Testis (tissue), 3 donors: Measurements from ENCODE around the gene LPIN3. TPM values are rescaled to one million over a fixed set of nuclear protein-coding genes. Genes with fewer than 3 reads are reported as not detected.

Experiments used
- DNase-seq: peaks from one replicate; pipeline ENCODE4 v3.0.0-alpha.2; 2019
- H3K27ac ChIP-seq, 2 donors: fragments of 200-600 bp; sonication (generic); one replicate each; pipeline ENCODE4 v1.5.1; 2019
- H3K27me3 ChIP-seq: fragments of 200-600 bp; sonication (generic); one replicate; pipeline ENCODE4 v1.5.1; 2019
- H3K36me3 ChIP-seq: fragments of 200-600 bp; sonication (generic); one replicate; pipeline ENCODE4 v1.5.1; 2017; ENCODE audit warnings: low read depth; ENCODE audit errors: missing control alignments
- H3K4me1 ChIP-seq: fragments of 200-600 bp; sonication (generic); one replicate; pipeline ENCODE4 v1.5.1; 2019
- H3K4me3 ChIP-seq, 2 donors: fragments of 200-600 bp; sonication (generic); one replicate each; pipeline ENCODE4 v1.5.1; 2017 to 2019
- H3K9me3 ChIP-seq: fragments of 200-600 bp; sonication (generic); one replicate; pipeline ENCODE4 v1.5.1; 2017
- CTCF ChIP-seq, 3 experiments: fragments of 450-650 bp in 2 of 3; fragments of 200-600 bp in 1 of 3; sonication (generic) in 1 of 3; IDR thresholded peaks; one replicate each; pipeline ENCODE4 v1.5.1; 2016 to 2019; ENCODE audit warnings: antibody characterized with exemption in 3 of 3, mild to moderate bottlenecking in 2 of 3, moderate library complexity in 1 of 3
- POLR2A ChIP-seq: fragments of 450-650 bp; IDR thresholded peaks from one replicate; pipeline ENCODE4 v1.6.1; 2017; ENCODE audit warnings: antibody characterized with exemption, mild to moderate bottlenecking, moderate library complexity
- WGBS, 2 donors: methylation state at CpG; one replicate each; pipeline ENCODE4 v1.1.5; 2018; 5-methylcytosine and 5-hydroxymethylcytosine counted together
- intact Hi-C: fragments of 100-400 bp; cut with DNase I; formaldehyde crosslinking; loops from one replicate; pipeline ENCODE4 v1.15.1; 2023; ENCODE audit warnings: low total_unique reads
- polyA plus RNA-seq: library from polyadenylated mRNA; stranded (reverse); fragments of 350-450 nt; fragmentation: Illumina TruSeq; extraction: RNeasy Lipid Tissue Mini Kit (QIAGEN cat#74804); gene quantifications from one replicate; pipeline ENCODE4 v1.2.3, GENCODE V29; 2014; ENCODE audit warnings: low read depth, low replicate concordance; ENCODE audit not compliant: insufficient read depth
- total RNA-seq, 2 donors: library from RNA; depleted of rRNA; stranded (reverse); fragments of >200 nt; gene quantifications; one replicate each; pipeline ENCODE4 v1.2.3, GENCODE V29; 2016

The LPIN3 gene
- total and polyA plus RNA-seq, 3 donors from 2014 or later = 7.6 to 13.6 (median 9.9) TPM

- Histone ChIP-seq H3K27ac (peak overlapping the region in 1 of 2 donors; percentile 56), H3K4me3 (no peak overlapping the region), H3K9me3 (no peaks in the 10 kb centered on the region), H3K36me3 (no peaks in the 10 kb centered on the region), H3K27me3 (no peaks in the 10 kb centered on the region), H3K4me1 (peaks cover 56% of the 10 kb centered on the region)
- TF ChIP-seq POLR2A = no peak
- no peak for TF ChIP-seq CTCF (IDR thresholded peaks at IDR 0.05)
- intact Hi-C loops = no loop called here
- WGBS, 2 donors = 55% methylated on average over 10 to 18 of the region's 18 CpGs
- no peak for DNase-seq
These were observed 55.3 kb downstream of the LPIN3 start for GRCh38 chr20:41395667-41396664.

GRCh38 chr20:41398408-41398807 lies 57.8 kb downstream of the LPIN3 start:
- Histone ChIP-seq H3K4me1 (peaks cover 41% of the 10 kb centered on the region), H3K36me3 (no peaks in the 10 kb centered on the region), H3K27me3 (no peaks in the 10 kb centered on the region), H3K27ac (peak overlapping the region in 1 of 2 donors; percentile 30), H3K9me3 (no peaks in the 10 kb centered on the region), H3K4me3 (no peak overlapping the region)
- DNase-seq = no peak
- WGBS, 2 donors = 41 to 60% methylated on average over 2 of the region's 2 CpGs
- intact Hi-C loops = no loop called here
- no peak for TF ChIP-seq CTCF (IDR thresholded peaks at IDR 0.05)
- TF ChIP-seq POLR2A = no peak

- intact Hi-C loops = no loop called here
- WGBS, 2 donors = 88 to 93% methylated on average over 12 of the region's 12 CpGs
- Histone ChIP-seq H3K4me1 (peaks cover 11% of the 10 kb centered on the region), H3K4me3 (no peak overlapping the region), H3K36me3 (no peaks in the 10 kb centered on the region), H3K27ac (no peak overlapping the region), H3K27me3 (no peaks in the 10 kb centered on the region), H3K9me3 (no peaks in the 10 kb centered on the region)
- TF ChIP-seq CTCF (IDR thresholded peaks at IDR 0.05) (no peak), POLR2A (no peak)
- no peak for DNase-seq
These were observed 63.0 kb downstream of the LPIN3 start for GRCh38 chr20:41403604-41404003.

- Histone ChIP-seq H3K36me3 (no peaks in the 10 kb centered on the region), H3K27ac (no peak overlapping the region), H3K4me1 (peaks cover 17% of the 10 kb centered on the region), H3K27me3 (no peaks in the 10 kb centered on the region), H3K4me3 (no peak overlapping the region), H3K9me3 (no peaks in the 10 kb centered on the region)
- TF ChIP-seq CTCF (IDR thresholded peaks at IDR 0.05) (no peak), POLR2A (no peak)
- DNase-seq = no peak
- WGBS, 2 donors = 42 to 49% methylated on average over 3 of the region's 3 CpGs
- intact Hi-C loops = no loop called here
These were observed 64.8 kb downstream of the LPIN3 start for GRCh38 chr20:41405436-41405835.
